HG03432 (cell line): ENCODE data around the gene MFAP4.

Experiments used
- ATAC-seq: cut with Tn5 transposase; IDR thresholded peaks from one replicate; pipeline ENCODE4 v1.9.1; 2021; ENCODE audit warnings: mild to moderate bottlenecking, moderate library complexity; ENCODE audit not compliant: unreplicated experiment

MFAP4 gene

DNA sequence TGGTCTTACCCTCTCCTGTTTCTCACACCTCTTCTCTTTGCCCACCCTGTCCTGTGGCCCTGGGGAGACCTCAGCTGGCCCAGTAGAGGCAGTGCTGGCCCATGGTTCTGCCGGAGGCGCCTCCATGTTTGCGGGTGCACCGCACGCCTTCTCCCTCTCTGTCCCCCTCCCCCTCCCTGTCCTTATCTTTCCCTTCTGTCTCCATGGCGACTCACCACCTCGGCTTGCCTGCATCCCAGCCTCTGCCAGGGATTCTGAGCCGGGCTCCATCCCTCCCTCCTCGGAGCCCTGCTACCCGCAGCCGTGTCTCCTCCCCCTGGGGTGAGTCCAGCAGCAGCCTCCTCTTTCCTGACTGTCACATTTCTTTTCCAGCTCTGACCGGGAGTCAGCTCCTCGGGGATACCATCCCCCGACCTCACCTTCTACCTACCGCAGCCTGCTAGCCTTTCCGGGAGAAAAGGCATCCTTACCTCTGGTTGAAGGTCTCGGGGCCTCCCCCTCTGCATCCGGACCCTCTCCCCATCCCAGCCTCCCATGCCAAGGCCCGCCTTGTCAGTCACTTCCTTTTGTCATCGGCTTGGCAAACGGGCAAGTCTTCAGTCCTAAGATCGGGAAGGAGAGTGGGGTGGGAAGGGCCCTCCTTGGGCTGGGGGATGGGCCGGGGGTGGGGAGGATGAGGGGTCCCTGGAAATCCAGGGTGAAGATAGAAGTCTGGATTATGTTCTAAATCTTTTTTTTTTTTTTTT, 24.1 kb upstream of the MFAP4 start, which contains the start of gene RNF112:
Gene RNF112 (plus strand): TSS at position 358 of the 746 bp plus-strand sequence. CDS start 177 bp downstream, at position 535.
- no peak for ATAC-seq

- ATAC-seq, result no peak
Observed at GRCh38 chr17:19410091-19410490, 23.1 kb upstream of the MFAP4 start.

DNA sequence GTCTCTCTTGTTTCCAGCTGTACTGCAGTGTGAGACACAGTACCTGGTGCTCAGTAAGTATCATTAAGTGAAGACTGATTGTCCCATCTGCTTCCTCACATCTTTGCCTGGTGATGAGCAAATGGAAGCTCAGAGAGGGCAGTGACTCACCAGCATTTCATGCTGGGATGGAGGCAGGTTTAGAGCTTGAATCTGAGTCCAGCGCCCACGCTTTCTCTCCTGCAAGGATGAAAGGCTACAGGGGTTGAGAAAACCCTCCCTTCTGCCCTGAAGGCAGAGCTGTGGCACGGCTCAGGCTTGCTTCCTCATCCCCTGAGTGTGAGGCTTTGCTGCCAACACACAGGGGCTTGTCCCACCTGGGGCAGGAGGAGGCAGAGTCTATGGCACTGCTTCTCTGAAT, 22.5 kb upstream of the MFAP4 start:
- no peak for ATAC-seq

GRCh38 chr17:19409066-19409465, 22.1 kb upstream of the MFAP4 start:
- no peak for ATAC-seq

GRCh38 chr17:19408346-19408710, 21.3 kb upstream of the MFAP4 start:
- ATAC-seq, result no peak

- ATAC-seq, result no peak
Observed at GRCh38 chr17:19407601-19408345, 20.8 kb upstream of the MFAP4 start.

DNA sequence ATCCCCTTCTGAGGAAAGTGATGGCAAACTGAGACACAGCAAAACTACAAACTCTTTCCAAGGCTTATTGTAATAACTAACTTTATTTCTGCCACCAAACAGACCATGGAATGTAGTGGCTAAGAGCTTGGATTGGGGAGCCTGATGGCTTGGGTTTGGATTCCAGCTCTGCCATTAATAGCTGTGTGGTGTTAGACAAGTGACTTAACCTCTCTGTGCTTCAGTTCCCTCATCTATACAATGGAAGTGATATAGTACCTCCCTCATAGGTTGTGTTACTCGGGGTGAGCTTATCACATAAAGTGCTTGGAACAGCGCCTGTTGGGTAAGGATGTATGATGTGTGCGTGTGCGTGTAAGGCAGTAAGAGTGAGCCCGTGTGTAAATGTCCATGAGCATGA, 18.1 kb upstream of the MFAP4 start:
- ATAC-seq, result no peak

DNA sequence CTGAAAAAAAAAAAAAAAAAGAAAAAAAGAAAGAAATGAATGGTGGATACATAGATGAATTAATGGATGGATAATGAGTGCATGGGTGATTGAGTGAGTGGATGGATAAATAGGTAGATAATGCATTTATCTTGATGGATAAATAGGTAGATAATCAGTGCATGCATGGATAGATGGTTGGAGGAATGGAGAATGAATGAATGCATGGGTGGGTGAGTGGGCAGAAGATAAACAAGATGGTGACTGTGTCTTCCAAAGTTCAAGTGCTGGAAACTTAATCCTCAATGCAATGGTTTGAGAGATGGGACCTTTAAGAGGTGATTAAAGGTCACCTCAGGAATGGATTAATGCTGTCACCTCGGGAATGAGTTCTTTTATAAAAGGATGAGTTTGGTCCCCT, 17.3 kb upstream of the MFAP4 start:
- ATAC-seq, result no peak

- ATAC-seq, result no peak
Observed at GRCh38 chr17:19403021-19403420, 16.0 kb upstream of the MFAP4 start.

GRCh38 chr17:19402171-19402570, 15.2 kb upstream of the MFAP4 start:
- no peak for ATAC-seq

DNA sequence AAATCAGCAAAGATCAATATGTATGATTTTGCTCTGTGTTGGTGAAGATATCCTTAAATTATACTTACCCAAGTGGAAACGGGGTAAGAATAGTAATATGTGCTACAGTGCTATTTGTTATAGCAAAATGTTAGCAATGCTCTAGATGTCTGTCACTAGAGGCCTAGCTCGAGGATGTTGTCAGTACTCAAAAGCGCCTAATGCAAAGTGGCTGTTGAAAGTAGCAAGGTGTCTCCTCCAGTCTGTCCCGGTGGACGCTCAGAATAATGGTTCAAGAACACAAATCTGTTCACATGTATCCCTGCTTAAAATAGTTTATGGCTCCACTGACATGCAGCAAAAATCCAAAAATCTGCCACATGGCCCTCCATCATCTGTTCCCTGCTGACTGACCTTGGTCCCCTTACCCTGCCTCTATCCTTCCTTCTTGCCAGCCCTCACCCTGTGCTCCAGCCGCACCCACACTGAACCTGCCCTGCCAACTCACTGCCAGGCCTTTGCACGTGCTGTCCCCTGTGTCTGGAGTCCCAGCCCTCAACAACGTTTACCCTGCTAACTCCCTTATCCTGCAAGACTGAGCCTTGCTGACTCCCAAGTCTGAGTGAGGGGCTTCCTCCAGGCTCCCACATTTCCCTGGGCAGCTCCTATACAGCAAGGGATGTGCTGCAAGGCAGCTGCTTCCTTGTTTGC, 14.5 kb upstream of the MFAP4 start:
- ATAC-seq, result no peak

DNA sequence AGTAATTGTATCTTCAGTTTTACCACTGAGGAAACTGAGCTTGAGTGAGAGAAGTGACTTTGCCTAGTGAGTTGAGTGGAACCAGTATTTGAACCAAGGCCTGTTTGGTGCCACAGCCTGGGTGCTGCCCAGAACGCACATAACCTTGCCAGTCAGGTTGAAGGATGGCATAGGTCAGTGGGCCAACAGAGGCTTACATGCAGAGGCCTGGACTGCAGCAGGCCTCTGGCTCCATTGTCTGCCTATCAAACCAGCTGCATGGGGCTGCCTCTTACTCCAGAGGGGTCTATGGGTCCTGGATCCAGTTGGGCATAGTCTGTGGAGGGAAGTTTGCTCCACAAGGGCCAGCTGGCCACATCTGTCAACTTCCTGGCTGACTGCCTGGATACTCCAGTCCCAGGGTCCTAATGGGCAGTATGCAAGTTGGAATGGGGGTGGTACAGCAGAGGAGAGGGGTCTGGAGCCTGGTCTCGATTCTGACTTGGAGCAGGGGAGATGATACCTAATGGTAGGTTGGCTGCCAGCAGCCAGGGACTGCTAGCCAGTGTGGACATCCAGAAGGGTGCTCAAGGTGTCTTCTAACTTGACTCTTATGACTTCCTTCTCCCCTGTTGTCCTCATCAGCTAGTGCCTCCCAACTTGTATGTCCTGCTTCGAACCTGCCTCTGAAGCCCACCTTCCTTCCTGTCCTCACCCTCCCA, 12.9 kb upstream of the MFAP4 start:
- no peak for ATAC-seq

- ATAC-seq, result no peak
Observed at GRCh38 chr17:19398301-19399181, 11.6 kb upstream of the MFAP4 start.

- no peak for ATAC-seq
Observed at GRCh38 chr17:19397556-19398041, 10.6 kb upstream of the MFAP4 start.

DNA sequence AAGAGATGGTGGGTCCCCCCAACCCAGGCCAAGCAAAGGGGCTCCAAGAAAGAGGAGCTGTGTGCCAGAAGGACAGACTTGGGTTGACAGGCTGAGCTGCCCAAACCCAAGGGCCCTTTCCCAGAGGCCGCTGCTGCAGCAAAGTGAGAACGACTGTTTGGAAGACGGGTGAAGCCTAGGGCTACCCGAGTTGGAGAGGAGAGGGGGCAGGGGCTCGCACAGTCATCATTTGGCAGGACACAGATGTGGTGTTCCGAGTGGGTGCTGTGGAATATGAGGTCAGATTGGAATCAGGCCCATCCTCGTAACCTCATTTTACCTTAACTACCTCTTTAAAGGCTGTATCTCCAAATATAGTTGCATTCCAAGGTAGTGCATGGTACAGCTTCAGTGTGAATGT, 5.3 kb upstream of the MFAP4 start:
- no peak for ATAC-seq

- ATAC-seq, result no peak
Observed at GRCh38 chr17:19391432-19391831, 4.4 kb upstream of the MFAP4 start.

GRCh38 chr17:19390951-19391350, 4.0 kb upstream of the MFAP4 start:
- no peak for ATAC-seq

DNA sequence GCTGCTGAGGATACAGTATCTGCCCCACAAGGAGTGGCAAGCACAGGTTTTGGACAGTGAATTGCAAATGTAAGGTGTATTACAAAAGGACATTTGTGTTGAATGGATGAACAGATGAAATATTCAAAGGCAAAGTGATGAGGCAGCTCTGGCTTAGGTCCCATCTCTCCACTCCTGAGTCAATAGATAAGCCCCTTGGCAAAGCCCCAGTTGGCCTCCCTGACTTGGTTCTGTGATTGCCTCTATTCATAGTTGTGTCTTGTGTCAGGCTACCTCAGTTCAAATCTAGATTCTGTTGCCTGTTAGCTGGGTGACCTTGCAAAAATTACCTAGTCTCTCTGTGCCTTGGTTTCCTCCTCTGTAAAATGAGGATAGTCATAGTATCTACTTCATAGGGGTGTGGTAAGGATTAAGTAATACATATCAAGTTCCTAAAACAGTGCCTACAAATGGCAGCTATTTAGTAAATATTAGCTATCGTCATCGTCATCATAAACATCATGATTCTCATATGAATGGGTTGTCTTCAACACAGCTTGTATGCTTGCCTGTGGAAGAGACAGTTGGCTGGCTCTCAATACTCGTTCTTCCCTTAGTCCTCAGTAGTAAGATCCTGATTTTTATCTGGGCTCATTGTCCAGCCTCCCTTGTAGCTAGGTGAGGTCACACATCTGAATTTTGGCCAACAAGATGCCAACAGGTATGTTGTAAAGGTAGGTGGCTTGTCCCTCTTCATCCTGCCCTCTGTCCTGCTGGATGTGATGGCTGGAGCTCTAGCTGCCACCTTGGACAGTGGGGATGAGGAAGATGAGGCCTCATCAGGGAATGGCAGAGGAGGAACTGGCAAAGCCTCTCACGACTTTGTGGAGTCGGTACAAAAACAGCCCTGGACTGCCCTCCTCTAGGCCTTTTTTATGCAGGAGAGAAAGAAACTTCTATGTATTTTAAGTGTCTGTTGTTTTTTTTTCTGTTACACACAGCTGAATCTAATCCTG, 2.1 kb upstream of the MFAP4 start:
- no peak for ATAC-seq
